ENCODE data around the gene STARD8.
"Not testable (repeated sequence)": the region's sequence is repeated elsewhere in the genome, so short reads cannot be mapped to it uniquely, and the experiment has no call there.

STARD8 gene

GRCh38 chrX:68660746-68661145 lies 13.3 kb downstream of the STARD8 start:
- DNase-seq, result no peak

- DNase-seq, result peak; percentile 32
Observed at GRCh38 chrX:68665502-68665901, 18.0 kb downstream of the STARD8 start.

GRCh38 chrX:68666580-68666979 lies 19.1 kb downstream of the STARD8 start:
- DNase-seq, result peak; percentile 78

GRCh38 chrX:68669094-68669860 lies 21.8 kb downstream of the STARD8 start:
- no peak for DNase-seq

- no peak for DNase-seq
Observed at GRCh38 chrX:68669871-68670270, 22.4 kb downstream of the STARD8 start.

GRCh38 chrX:68671221-68671620 lies 23.8 kb downstream of the STARD8 start:
- no peak for DNase-seq

- DNase-seq, result no peak
Observed at GRCh38 chrX:68672581-68673318, 25.3 kb downstream of the STARD8 start.

GRCh38 chrX:68675571-68675970 lies 28.1 kb downstream of the STARD8 start:
- DNase-seq, result no peak

GRCh38 chrX:68676335-68676734 lies 28.9 kb downstream of the STARD8 start:
- no peak for DNase-seq

GRCh38 chrX:68677998-68678397 lies 30.5 kb downstream of the STARD8 start:
- no peak for DNase-seq

GRCh38 chrX:68681443-68681941 lies 34.0 kb downstream of the STARD8 start:
- DNase-seq, result no peak

GRCh38 chrX:68682790-68683189 lies 35.3 kb downstream of the STARD8 start:
- no peak for DNase-seq

GRCh38 chrX:68683580-68683979 lies 36.1 kb downstream of the STARD8 start:
- no peak for DNase-seq

GRCh38 chrX:68684291-68684918 lies 36.9 kb downstream of the STARD8 start:
- DNase-seq, result peak; percentile 58

GRCh38 chrX:68684919-68685304 lies 37.4 kb downstream of the STARD8 start:
- DNase-seq, result no peak

- DNase-seq, result peak; percentile 67
Observed at GRCh38 chrX:68685685-68686084, 38.2 kb downstream of the STARD8 start.

GRCh38 chrX:68686097-68686977 lies 38.9 kb downstream of the STARD8 start:
- peak; percentile 68 for DNase-seq

- not testable (repeated sequence) for DNase-seq
Observed at GRCh38 chrX:68688931-68689330, 41.5 kb downstream of the STARD8 start.

GRCh38 chrX:68690936-68691501 lies 43.6 kb downstream of the STARD8 start:
- no peak for DNase-seq

- no peak for DNase-seq
Observed at GRCh38 chrX:68691921-68692320, 44.5 kb downstream of the STARD8 start.

- no peak for DNase-seq
Observed at GRCh38 chrX:68692651-68693050, 45.2 kb downstream of the STARD8 start.
